IMR-90 (cell line): ENCODE measurements around the gene FTO. TPM values are rescaled to one million over a fixed set of nuclear protein-coding genes. Genes with fewer than 3 reads are reported as not detected.

Source experiments
- ATAC-seq: fragments of 200-7000 bp; cut with Tn5 transposase; 2 replicates; pipeline ENCODE4 v1.9.1; 2020; ENCODE audit warnings: low read depth, mild to moderate bottlenecking, moderate library complexity
- BruUV-seq: library from RNA; stranded (reverse); fragments of 400-500 nt; replicated peaks from 2 replicates; lab custom pipeline; 2021; lab: Mats Ljungman, UMichigan
- CTCF ChIA-PET: fragments of 300-600 bp; formaldehyde crosslinking; extraction: SDS; loops from one replicate; lab custom pipeline; 2021; ENCODE audit warnings: antibody characterized with exemption; lab: Yijun Ruan, JAX
- POLR2A ChIA-PET: fragments of 300-600 bp; sonication (Branson Sonifier 250); formaldehyde crosslinking; loops from one replicate; lab custom pipeline; 2022; ENCODE audit warnings: antibody characterized with exemption; ENCODE audit not compliant: unreplicated experiment; lab: Charles Lee
- DNase-seq: peaks from one replicate; pipeline ENCODE4 v3.0.0; 2013
- H2AFZ ChIP-seq: replicated peaks from 2 replicates; pipeline ENCODE3; 2013; ENCODE audit warnings: low read length, mild to moderate bottlenecking; ENCODE audit not compliant: poor library complexity
- H2AK5ac ChIP-seq: 2 replicates; pipeline ENCODE4 v1.6.1; 2013; ENCODE audit warnings: low read depth, low read length, inconsistent platforms
- H2AK9ac ChIP-seq: replicated peaks from 2 replicates; pipeline ENCODE3; 2013; ENCODE audit warnings: mild to moderate bottlenecking, low read depth, low read length, moderate library complexity; ENCODE audit not compliant: poor library complexity
- H2BK120ac ChIP-seq: 2 replicates; pipeline ENCODE4 v1.6.1; 2013; ENCODE audit warnings: low read depth, low read length, inconsistent platforms
- H2BK15ac ChIP-seq: 3 replicates; pipeline ENCODE4 v1.6.1; 2013; ENCODE audit warnings: low read depth, low read length, inconsistent platforms
- H2BK20ac ChIP-seq: 2 replicates; pipeline ENCODE4 v1.6.1; 2013; ENCODE audit warnings: low read depth, mild to moderate bottlenecking, inconsistent platforms, low read length, moderate library complexity
- H2BK5ac ChIP-seq: 2 replicates; pipeline ENCODE4 v1.6.1; 2013; ENCODE audit warnings: mild to moderate bottlenecking, low read depth, low read length, inconsistent platforms; ENCODE audit not compliant: poor library complexity, severe bottlenecking
- H3K14ac ChIP-seq: replicated peaks from 2 replicates; pipeline ENCODE4 v1.6.1; 2013; ENCODE audit warnings: low read depth, low read length, inconsistent platforms
- H3K18ac ChIP-seq: 2 replicates; pipeline ENCODE4 v1.6.1; 2013; ENCODE audit warnings: low read depth, low read length, control low read depth
- H3K23ac ChIP-seq: 2 replicates; pipeline ENCODE4 v1.6.1; 2013; ENCODE audit warnings: low read depth, low read length, inconsistent platforms
- H3K27ac ChIP-seq: 2 replicates; pipeline ENCODE4 v1.5.1; 2013; ENCODE audit warnings: mild to moderate bottlenecking, control low read depth, low read length; ENCODE audit not compliant: insufficient read depth
- H3K27me3 ChIP-seq: 2 replicates; pipeline ENCODE4 v1.6.1; 2013; ENCODE audit warnings: low read length; ENCODE audit not compliant: control insufficient read depth, insufficient read depth
- H3K36me3 ChIP-seq: 2 replicates; pipeline ENCODE4 v1.6.1; 2013; ENCODE audit warnings: low read length, mixed read lengths; ENCODE audit not compliant: control insufficient read depth, insufficient read depth
- H3K4ac ChIP-seq: 2 replicates; pipeline ENCODE4 v1.6.1; 2013; ENCODE audit warnings: low read depth, low read length, inconsistent platforms
- H3K4me1 ChIP-seq: 2 replicates; pipeline ENCODE4 v1.6.1; 2013; ENCODE audit warnings: low read length, mixed read lengths; ENCODE audit not compliant: control insufficient read depth, insufficient read depth
- H3K4me2 ChIP-seq: 2 replicates; pipeline ENCODE4 v1.6.1; 2013; ENCODE audit warnings: low read depth, mild to moderate bottlenecking, control low read depth, low read length, moderate library complexity
- H3K4me3 ChIP-seq: 2 replicates; pipeline ENCODE4 v1.5.1; 2013; ENCODE audit warnings: low read depth, mild to moderate bottlenecking, control low read depth, low read length, moderate library complexity; ENCODE audit not compliant: insufficient read depth
- H3K56ac ChIP-seq: 2 replicates; pipeline ENCODE4 v1.6.1; 2013; ENCODE audit warnings: low read length, inconsistent platforms; ENCODE audit not compliant: insufficient read depth; ENCODE audit errors: extremely low read depth
- H3K79me1 ChIP-seq, 2 experiments: 2 replicates each; pipeline ENCODE4 v1.6.1; 2013; ENCODE audit warnings: low read length in 2 of 2, inconsistent platforms in 1 of 2, low read depth in 1 of 2
- H3K9ac ChIP-seq: 2 replicates; pipeline ENCODE4 v1.6.1; 2013; ENCODE audit warnings: low read depth, low read length, control low read depth
- H3K9me1 ChIP-seq: 2 replicates; pipeline ENCODE4 v1.6.1; 2013; ENCODE audit warnings: low read length, inconsistent platforms; ENCODE audit not compliant: insufficient read depth
- H3K9me3 ChIP-seq: 2 replicates; pipeline ENCODE4 v1.6.1; 2013; ENCODE audit warnings: low read length; ENCODE audit not compliant: control insufficient read depth, insufficient read depth
- H4K20me1 ChIP-seq: 2 replicates; pipeline ENCODE4 v1.6.1; 2013; ENCODE audit warnings: low read length, inconsistent platforms; ENCODE audit not compliant: insufficient read depth
- H4K5ac ChIP-seq: 2 replicates; pipeline ENCODE4 v1.6.1; 2013; ENCODE audit warnings: mild to moderate bottlenecking, low read depth, low read length, control low read depth
- H4K8ac ChIP-seq, 2 experiments: 2 replicates each; pipeline ENCODE4 v1.6.1; 2013; ENCODE audit warnings: low read depth in 2 of 2, low read length in 2 of 2, control low read depth in 1 of 2, inconsistent platforms in 1 of 2
- H4K91ac ChIP-seq: 2 replicates; pipeline ENCODE4 v1.6.1; 2013; ENCODE audit warnings: low read depth, low read length, inconsistent platforms; ENCODE audit not compliant: insufficient read depth
- CEBPB ChIP-seq: IDR thresholded peaks from 2 replicates; pipeline ENCODE4 v1.6.1; 2012; ENCODE audit warnings: low read depth, low read length, improper control_type of control experiment
- FOS ChIP-seq: fragments of 150-350 bp; IDR thresholded peaks from 2 replicates; pipeline ENCODE4 v1.6.1; 2016; ENCODE audit warnings: low read depth, low read length
- MAFK ChIP-seq: IDR thresholded peaks from 2 replicates; pipeline ENCODE4 v1.6.1; 2012; ENCODE audit warnings: low read depth, low read length, improper control_type of control experiment
- MXI1 ChIP-seq: IDR thresholded peaks from 2 replicates; pipeline ENCODE4 v1.6.1; 2012; ENCODE audit warnings: low read depth, mild to moderate bottlenecking, low read length, moderate library complexity, borderline replicate concordance
- POLR2A ChIP-seq: IDR thresholded peaks from 2 replicates; pipeline ENCODE4 v1.6.1; 2012; ENCODE audit warnings: mild to moderate bottlenecking, low read depth, low read length
- RAD21 ChIP-seq: IDR thresholded peaks from 2 replicates; pipeline ENCODE4 v1.6.1; 2012; ENCODE audit warnings: low read length, improper control_type of control experiment
- RCOR1 ChIP-seq: IDR thresholded peaks from 2 replicates; pipeline ENCODE4 v1.6.1; 2012; ENCODE audit warnings: mild to moderate bottlenecking, low read length, improper control_type of control experiment; ENCODE audit not compliant: insufficient replicate concordance
- RFX5 ChIP-seq: IDR thresholded peaks from 2 replicates; pipeline ENCODE4 v1.8.0; 2012; ENCODE audit warnings: low read depth, mild to moderate bottlenecking, low read length, moderate library complexity
- SMC3 ChIP-seq: fragments of 150-350 bp; IDR thresholded peaks from 2 replicates; pipeline ENCODE4 v1.6.1; 2016; ENCODE audit warnings: low read depth, mild to moderate bottlenecking, antibody characterized with exemption, low read length, moderate library complexity
- WGBS, 2 experiments: methylation state at CpG; one replicate each; pipeline versions ENCODE4 v1.1.5 to v1.1.7; 2013; ENCODE audit warnings: missing lambda C conversion rate in 2 of 2; ENCODE audit not compliant: insufficient read length in 1 of 2; ENCODE audit errors: extremely low coverage in 2 of 2; 5-methylcytosine and 5-hydroxymethylcytosine counted together
- dilution Hi-C: fragments of 300-500 bp; cut with HindIII; formaldehyde crosslinking; loops from one replicate; pipeline ENCODE4 v1.14.3; 2018; ENCODE audit warnings: low sequenced_read_pairs; ENCODE audit not compliant: unreplicated experiment
- in situ Hi-C: fragments of 300-500 bp; cut with MboI; formaldehyde crosslinking; loops from 3 replicates; pipeline ENCODE4 v1.14.3; 2019; ENCODE audit warnings: low sequenced_read_pairs, inconsistent platforms, mixed read lengths
- intact Hi-C: fragments of 100-400 bp; cut with micrococcal nuclease; formaldehyde crosslinking; loops from 2 replicates; pipeline ENCODE4 v1.10.0; 2022
- polyA plus RNA-seq, 3 experiments: library from polyadenylated mRNA; depleted of rRNA; stranded (reverse); fragments of >200 nt; gene quantifications; 2 replicates each; pipeline ENCODE4 v1.2.3, GENCODE V29; 2012; ENCODE audit warnings: low replicate concordance in 1 of 3
- total RNA-seq: library from RNA; depleted of rRNA; stranded (reverse); fragments of >200 nt; gene quantifications from 2 replicates; pipeline ENCODE4 v1.2.3, GENCODE V29; 2012
- TF ChIP-seq, protein P1 (sequence below): fragments of 150-350 bp; IDR thresholded peaks from 2 replicates; pipeline ENCODE4 v1.6.1; 2017; ENCODE audit warnings: mild to moderate bottlenecking, antibody characterized with exemption, low read length, low read depth
- TF ChIP-seq, protein P2 (sequence below): fragments of 150-350 bp; IDR thresholded peaks from 2 replicates; pipeline ENCODE4 v1.6.1; 2016; ENCODE audit warnings: low read depth, mild to moderate bottlenecking, low read length, moderate library complexity, borderline replicate concordance
- TF ChIP-seq, protein P3 (sequence below): conservative IDR thresholded peaks from 2 replicates; pipeline ENCODE4 v1.5.1; 2012; ENCODE audit warnings: mild to moderate bottlenecking, low read depth, low read length, improper control_type of control experiment

FTO gene
- total and polyA plus RNA-seq, 2 of the 4 experiments (the other 2 are of a cell fraction), result 70.3 to 132 TPM

DNA sequence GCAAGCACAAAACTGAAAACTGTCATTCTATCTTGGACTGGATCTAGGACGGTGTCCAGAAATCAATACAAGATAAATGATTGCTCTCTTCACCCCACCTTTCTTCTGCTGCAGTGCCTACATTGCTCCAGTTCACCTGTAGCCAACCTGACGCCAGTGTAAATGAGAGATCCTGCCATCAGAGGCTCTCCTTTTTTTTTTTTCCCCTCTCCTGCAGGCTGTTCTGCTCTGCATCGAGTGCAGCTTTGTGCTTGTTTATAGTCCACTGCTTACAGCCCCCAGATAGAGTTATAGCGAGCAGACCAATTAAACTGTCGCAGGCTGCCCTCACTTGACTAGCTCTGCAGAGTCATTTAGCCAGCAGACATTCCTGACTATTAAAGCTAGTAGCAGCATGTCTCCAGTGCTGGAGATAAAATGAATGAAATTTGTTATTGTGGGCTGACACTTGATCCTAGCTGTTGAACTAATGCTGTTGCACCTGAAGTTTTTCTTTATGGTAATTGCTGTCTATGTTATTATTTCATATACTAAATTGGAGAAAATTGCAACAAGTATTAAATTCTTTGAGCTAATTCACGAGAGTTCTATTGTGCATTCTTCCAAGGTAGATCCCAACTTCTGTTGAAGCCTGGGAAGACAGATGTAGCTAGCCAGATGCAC lies 257.1 kb downstream of the FTO start:
- H3K14ac ChIP-seq, result no peak overlapping the region
- H3K4me2 ChIP-seq, result no peak overlapping the region
- no peak overlapping the region for H2BK15ac ChIP-seq
- in situ Hi-C loops, result no loop called here
- H3K4me1 ChIP-seq, result no peaks in the 10 kb centered on the region
- H3K18ac ChIP-seq, result no peak overlapping the region
- no peak overlapping the region for H4K5ac ChIP-seq
- no peaks in the 10 kb centered on the region; the same call in none of the 2 replicates for H3K9me1 ChIP-seq
- H3K9ac ChIP-seq, result no peak overlapping the region
- intact Hi-C loops, result no loop called here
- H3K36me3 ChIP-seq, result no peaks in the 10 kb centered on the region
- no peak overlapping the region for H3K56ac ChIP-seq
- no peak overlapping the region for H2AFZ ChIP-seq
- H3K27ac ChIP-seq, result no peak overlapping the region
- CTCF ChIA-PET, result interaction anchor here (0.7 kb wide), 1 partner anchor 235 kb away, joined by 3 read pairs; no protein-coding TSS in a partner anchor
- H3K79me1 ChIP-seq, result peaks cover 0 to 8% of the 10 kb centered on the region in 2 experiments; a peak in 1 of 4 replicates
- dilution Hi-C loops, result no loop called here
- BruUV-seq, result no TSS peak
- no peak overlapping the region for H2BK120ac ChIP-seq
- no peak overlapping the region for H4K91ac ChIP-seq
- H2AK9ac ChIP-seq, result no peak overlapping the region
- ATAC-seq (no peak), DNase-seq (no peak)
- no peak overlapping the region for H2BK5ac ChIP-seq
- H2BK20ac ChIP-seq, result no peak overlapping the region
- H3K4ac ChIP-seq, result no peak overlapping the region
- no peaks in the 10 kb centered on the region for H4K20me1 ChIP-seq
- no peak overlapping the region for H3K4me3 ChIP-seq
- no peaks in the 10 kb centered on the region for H3K27me3 ChIP-seq
- TF ChIP-seq, protein P1, sequence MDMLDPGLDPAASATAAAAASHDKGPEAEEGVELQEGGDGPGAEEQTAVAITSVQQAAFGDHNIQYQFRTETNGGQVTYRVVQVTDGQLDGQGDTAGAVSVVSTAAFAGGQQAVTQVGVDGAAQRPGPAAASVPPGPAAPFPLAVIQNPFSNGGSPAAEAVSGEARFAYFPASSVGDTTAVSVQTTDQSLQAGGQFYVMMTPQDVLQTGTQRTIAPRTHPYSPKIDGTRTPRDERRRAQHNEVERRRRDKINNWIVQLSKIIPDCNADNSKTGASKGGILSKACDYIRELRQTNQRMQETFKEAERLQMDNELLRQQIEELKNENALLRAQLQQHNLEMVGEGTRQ, result no peak
- TF ChIP-seq, protein P2, sequence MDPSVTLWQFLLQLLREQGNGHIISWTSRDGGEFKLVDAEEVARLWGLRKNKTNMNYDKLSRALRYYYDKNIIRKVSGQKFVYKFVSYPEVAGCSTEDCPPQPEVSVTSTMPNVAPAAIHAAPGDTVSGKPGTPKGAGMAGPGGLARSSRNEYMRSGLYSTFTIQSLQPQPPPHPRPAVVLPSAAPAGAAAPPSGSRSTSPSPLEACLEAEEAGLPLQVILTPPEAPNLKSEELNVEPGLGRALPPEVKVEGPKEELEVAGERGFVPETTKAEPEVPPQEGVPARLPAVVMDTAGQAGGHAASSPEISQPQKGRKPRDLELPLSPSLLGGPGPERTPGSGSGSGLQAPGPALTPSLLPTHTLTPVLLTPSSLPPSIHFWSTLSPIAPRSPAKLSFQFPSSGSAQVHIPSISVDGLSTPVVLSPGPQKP, result no peak
- TF ChIP-seq SMC3 (no peak), MAFK (no peak), POLR2A (no peak), RFX5 (no peak), RCOR1 (no peak), RAD21 (no peak), FOS (no peak), MXI1 (no peak), CEBPB (no peak)
- TF ChIP-seq, protein P3, sequence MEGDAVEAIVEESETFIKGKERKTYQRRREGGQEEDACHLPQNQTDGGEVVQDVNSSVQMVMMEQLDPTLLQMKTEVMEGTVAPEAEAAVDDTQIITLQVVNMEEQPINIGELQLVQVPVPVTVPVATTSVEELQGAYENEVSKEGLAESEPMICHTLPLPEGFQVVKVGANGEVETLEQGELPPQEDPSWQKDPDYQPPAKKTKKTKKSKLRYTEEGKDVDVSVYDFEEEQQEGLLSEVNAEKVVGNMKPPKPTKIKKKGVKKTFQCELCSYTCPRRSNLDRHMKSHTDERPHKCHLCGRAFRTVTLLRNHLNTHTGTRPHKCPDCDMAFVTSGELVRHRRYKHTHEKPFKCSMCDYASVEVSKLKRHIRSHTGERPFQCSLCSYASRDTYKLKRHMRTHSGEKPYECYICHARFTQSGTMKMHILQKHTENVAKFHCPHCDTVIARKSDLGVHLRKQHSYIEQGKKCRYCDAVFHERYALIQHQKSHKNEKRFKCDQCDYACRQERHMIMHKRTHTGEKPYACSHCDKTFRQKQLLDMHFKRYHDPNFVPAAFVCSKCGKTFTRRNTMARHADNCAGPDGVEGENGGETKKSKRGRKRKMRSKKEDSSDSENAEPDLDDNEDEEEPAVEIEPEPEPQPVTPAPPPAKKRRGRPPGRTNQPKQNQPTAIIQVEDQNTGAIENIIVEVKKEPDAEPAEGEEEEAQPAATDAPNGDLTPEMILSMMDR, result no peak
- no peak overlapping the region for H2AK5ac ChIP-seq
- no peak overlapping the region for H3K23ac ChIP-seq
- no peaks in the 10 kb centered on the region for H3K9me3 ChIP-seq
- H4K8ac ChIP-seq, result no peak overlapping the region
- POLR2A ChIA-PET, result interaction anchor here (1.0 kb wide), 1 partner anchor 45 kb away, joined by 3 read pairs; no protein-coding TSS in a partner anchor
- 75% methylated on average over 4 of the region's 6 CpGs; no CpG with 5 or more reads in 1 of the 2 experiments for WGBS, 2 experiments
